Uterus (tissue), 2 donors: ENCODE data around the gene TRIM69.

Source experiments
- CTCF ChIP-seq, 4 experiments: fragments of 200-600 bp in 2 of 4; fragments of 450-650 bp in 2 of 4; sonication (generic) in 2 of 4; IDR thresholded peaks; one replicate each; pipeline ENCODE4 v1.5.1; 2016 to 2019; ENCODE audit warnings: antibody characterized with exemption in 4 of 4, mild to moderate bottlenecking in 2 of 4, moderate library complexity in 1 of 4
- POLR2A ChIP-seq, 2 donors: fragments of 450-650 bp; IDR thresholded peaks; one replicate each; pipeline ENCODE4 v1.6.1; 2016; ENCODE audit warnings: antibody characterized with exemption in 2 of 2, mild to moderate bottlenecking in 1 of 2, moderate library complexity in 1 of 2

- TF ChIP-seq CTCF (IDR thresholded peaks at IDR 0.05), result no peak
- no peak for TF ChIP-seq POLR2A (IDR thresholded peaks at IDR 0.05)
These were observed 6.8 kb upstream of the TRIM69 start for GRCh38 chr15:44729408-44730127.
